ENCODE data around the gene NFIC. TPM values are rescaled to one million over a fixed set of nuclear protein-coding genes. Genes with fewer than 3 reads are reported as not detected.
"Not testable (repeated sequence)": the region's sequence is repeated elsewhere in the genome, so short reads cannot be mapped to it uniquely, and the experiment has no call there.

Gene NFIC
- total and polyA plus RNA-seq, 4 donors = 17.2 to 56.2 (median 40.4) TPM

DNA sequence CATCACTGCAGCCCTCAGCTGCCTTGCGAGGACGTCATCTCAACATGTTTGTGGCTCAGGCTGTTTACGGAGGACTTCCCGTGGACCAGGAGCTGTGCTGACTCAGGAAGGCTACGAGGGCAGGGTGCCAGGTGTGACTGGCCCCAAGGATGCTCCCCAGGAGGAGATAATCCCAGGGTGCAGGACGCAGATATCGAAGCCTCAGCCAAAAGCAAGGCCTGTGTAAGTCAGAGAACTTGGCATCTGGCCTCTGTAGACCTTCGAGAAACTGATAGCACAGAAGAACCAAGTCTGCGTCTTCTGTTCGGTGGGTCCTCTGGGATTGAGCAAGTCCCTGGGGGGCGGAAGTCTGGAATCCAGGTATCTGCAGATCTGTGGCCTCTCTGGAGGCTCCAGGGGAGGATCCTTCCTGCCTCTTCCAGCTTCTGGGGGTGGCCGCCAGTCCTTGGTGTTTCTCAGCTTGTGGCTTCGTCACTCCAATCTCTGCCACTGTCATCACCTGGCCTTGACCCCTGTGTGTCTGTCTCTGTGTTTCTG lies 136.7 kb downstream of the NFIC start:
- Histone ChIP-seq H3K27me3 (ENCODE audit: control insufficient read depth, insufficient read depth, low read length) (no peaks in the 10 kb centered on the region), H3K36me3 (ENCODE audit: control insufficient read depth, insufficient read depth, low read length) (peaks cover 3% of the 10 kb centered on the region), H3K4me3 (ENCODE audit: low read depth, low read length) (no peak overlapping the region), H3K27ac (ENCODE audit: low read depth, low read length) (no peak overlapping the region), H3K4me1 (ENCODE audit: control insufficient read depth, insufficient read depth, low read length) (peaks cover 34% of the 10 kb centered on the region), H3K9me3 (ENCODE audit: control insufficient read depth, insufficient read depth, low read length) (no peaks in the 10 kb centered on the region)
- DNase-seq (ENCODE audit: low read depth in 4 of 6, low spot score in 6 of 6) = no peak
- 92% methylated on average over 13 of the region's 13 CpGs for WGBS (ENCODE audit: insufficient coverage)

DNA sequence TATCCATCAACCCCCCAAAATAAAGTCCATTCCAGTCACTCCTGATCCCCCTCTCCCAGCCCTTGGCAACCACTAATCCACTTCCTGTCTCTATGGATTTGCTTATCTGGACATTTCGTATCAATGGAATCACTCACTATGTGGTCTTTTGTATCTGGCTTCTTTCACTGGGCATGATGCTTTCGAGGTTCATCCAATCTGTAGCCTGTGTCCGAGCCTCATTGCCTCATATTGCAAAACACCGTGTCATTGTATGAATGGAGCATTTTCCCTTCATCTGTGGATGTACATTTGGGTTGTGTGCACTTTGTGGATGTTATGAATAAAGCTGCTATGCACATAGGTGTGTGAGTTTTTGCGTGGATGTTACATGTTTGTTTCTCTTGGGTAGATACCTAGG lies 138.4 kb downstream of the NFIC start:
- DNase-seq (ENCODE audit: low read depth in 4 of 6, low spot score in 6 of 6) = no peak
- no peak overlapping the region for H3K27ac ChIP-seq (ENCODE audit: low read depth, low read length)

DNA sequence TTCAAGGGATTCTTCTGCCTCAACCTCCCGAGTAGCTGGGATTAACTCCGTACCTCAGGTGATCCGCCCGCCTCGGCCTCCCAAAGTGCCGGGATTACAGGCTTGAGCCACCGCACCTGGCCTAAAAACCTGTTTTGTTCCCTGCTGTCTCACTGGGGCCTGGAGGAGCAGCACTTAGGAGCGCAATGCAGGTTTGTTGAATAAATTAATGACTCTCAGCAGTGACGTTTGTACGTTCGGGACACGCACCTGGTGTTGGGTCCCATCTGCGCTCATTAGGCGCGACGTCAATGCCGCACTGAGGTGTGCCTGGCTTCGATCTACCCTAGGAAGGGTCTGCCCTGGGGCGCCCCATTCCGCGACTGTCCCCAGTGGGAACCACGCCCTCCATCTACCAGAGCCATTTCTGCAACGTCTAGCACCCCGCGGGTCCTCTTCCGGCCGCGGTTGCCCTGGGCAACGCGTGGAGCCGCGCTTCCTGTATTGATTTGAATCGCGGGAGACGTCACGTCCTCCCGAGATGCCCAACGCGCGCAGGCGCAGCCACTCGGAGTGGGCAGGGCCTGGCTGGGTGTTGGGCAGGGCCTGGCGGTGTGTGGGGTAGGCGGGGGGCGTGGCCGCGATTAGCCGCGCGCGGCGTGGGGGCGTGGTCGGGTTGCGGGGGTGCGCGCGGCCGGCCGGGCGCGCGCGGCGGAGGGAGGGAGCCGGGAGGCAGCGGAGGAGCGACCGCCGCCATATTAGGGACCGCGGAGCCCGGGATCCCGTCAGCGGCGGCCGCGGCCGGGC lies 139.4 kb downstream of the NFIC start, which contains the start of gene FZR1:
Gene FZR1 (plus strand): TSS at position 714 of the 786 bp plus-strand sequence. CDS start 16,679 bp downstream, outside the sequence.
- peaks cover 44% of the 10 kb centered on the region for H3K4me1 ChIP-seq (ENCODE audit: control insufficient read depth, insufficient read depth, low read length)
- no peaks in the 10 kb centered on the region for H3K9me3 ChIP-seq (ENCODE audit: control insufficient read depth, insufficient read depth, low read length)

More for the DNA sequence above, 138.4 kb downstream of the NFIC start:
- Histone ChIP-seq H3K4me3 (ENCODE audit: low read depth, low read length) (no peak overlapping the region), H3K36me3 (ENCODE audit: control insufficient read depth, insufficient read depth, low read length) (peaks cover 20% of the 10 kb centered on the region), H3K4me1 (ENCODE audit: control insufficient read depth, insufficient read depth, low read length) (peaks cover 42% of the 10 kb centered on the region), H3K27me3 (ENCODE audit: control insufficient read depth, insufficient read depth, low read length) (no peaks in the 10 kb centered on the region), H3K9me3 (ENCODE audit: control insufficient read depth, insufficient read depth, low read length) (no peaks in the 10 kb centered on the region)
- 84% methylated on average over 4 of the region's 5 CpGs for WGBS (ENCODE audit: insufficient coverage)

DNA sequence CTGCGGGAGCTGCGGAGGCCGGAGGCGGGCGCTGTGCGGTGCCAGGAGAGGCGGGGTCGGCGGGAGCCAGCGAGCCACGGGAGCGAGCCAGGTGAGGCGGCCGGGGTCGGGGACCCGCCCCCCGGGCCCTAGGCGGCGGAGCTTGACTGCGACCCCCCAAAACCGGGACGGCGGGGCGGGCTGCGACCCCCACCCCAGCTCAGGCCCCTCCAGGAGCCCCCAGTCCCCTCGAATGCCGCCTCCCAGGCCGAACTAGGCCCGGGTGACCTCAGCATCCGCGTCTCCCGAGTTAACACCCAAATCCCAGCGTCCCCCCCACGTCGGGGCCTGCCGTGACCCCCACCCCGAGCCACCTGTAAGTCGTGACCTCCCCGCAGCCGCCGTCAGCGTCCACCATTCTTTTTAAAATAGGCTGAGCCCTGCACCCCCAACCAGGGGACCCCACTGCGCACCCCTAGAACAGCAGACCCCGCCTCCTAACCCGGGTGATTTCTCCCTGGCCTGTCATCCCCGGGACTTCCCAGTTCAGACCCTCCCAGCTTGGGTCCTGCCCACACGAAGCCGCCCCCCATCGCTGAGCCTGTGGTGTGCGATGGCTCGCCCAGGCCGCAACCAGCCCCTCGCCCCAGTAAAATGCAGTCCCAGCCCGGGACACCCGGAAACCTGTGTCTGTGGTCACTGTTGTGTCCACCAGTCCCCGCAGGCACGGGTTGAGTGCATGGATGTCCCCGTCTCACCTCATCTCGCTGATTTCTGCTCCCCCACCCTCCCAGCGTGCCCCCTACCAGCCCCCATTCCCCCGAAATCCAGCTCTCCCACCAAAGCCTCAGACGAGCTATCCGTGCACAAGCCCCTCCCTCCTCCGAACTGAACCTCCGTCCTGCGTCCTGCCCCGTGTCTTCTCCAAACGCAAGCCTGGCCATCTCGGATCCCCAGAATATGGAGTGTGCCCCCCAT lies 140.3 kb downstream of the NFIC start:
- H3K4me3 ChIP-seq (ENCODE audit: low read depth, low read length) = peak overlapping the region; percentile 86
- no peaks in the 10 kb centered on the region for H3K9me3 ChIP-seq (ENCODE audit: control insufficient read depth, insufficient read depth, low read length)
- WGBS (ENCODE audit: insufficient coverage) = under 1% methylated on average over 61 of the region's 69 CpGs
- H3K27me3 ChIP-seq (ENCODE audit: control insufficient read depth, insufficient read depth, low read length) = no peaks in the 10 kb centered on the region
- H3K27ac ChIP-seq (ENCODE audit: low read depth, low read length) = peak overlapping the region; percentile 4
- DNase-seq (ENCODE audit: low read depth in 4 of 6, low spot score in 6 of 6) = peak in 2 of 6 donors; percentile 23 to 33
- H3K36me3 ChIP-seq (ENCODE audit: control insufficient read depth, insufficient read depth, low read length) = peaks cover 39% of the 10 kb centered on the region
- H3K4me1 ChIP-seq (ENCODE audit: control insufficient read depth, insufficient read depth, low read length) = peaks cover 50% of the 10 kb centered on the region

More for the DNA sequence above, 139.4 kb downstream of the NFIC start, which contains the start of gene FZR1:
- Histone ChIP-seq H3K27me3 (ENCODE audit: control insufficient read depth, insufficient read depth, low read length) (no peaks in the 10 kb centered on the region), H3K36me3 (ENCODE audit: control insufficient read depth, insufficient read depth, low read length) (peaks cover 30% of the 10 kb centered on the region), H3K27ac (ENCODE audit: low read depth, low read length) (peak within 1 kb of the TSS; percentile 83), H3K4me3 (ENCODE audit: low read depth, low read length) (peak within 1 kb of the TSS; percentile 89)
- 2% methylated on average over 79 of the region's 79 CpGs for WGBS (ENCODE audit: insufficient coverage)
- peak; percentile 94 to 99 (median 98) for DNase-seq (ENCODE audit: low read depth in 4 of 6, low spot score in 6 of 6)

DNA sequence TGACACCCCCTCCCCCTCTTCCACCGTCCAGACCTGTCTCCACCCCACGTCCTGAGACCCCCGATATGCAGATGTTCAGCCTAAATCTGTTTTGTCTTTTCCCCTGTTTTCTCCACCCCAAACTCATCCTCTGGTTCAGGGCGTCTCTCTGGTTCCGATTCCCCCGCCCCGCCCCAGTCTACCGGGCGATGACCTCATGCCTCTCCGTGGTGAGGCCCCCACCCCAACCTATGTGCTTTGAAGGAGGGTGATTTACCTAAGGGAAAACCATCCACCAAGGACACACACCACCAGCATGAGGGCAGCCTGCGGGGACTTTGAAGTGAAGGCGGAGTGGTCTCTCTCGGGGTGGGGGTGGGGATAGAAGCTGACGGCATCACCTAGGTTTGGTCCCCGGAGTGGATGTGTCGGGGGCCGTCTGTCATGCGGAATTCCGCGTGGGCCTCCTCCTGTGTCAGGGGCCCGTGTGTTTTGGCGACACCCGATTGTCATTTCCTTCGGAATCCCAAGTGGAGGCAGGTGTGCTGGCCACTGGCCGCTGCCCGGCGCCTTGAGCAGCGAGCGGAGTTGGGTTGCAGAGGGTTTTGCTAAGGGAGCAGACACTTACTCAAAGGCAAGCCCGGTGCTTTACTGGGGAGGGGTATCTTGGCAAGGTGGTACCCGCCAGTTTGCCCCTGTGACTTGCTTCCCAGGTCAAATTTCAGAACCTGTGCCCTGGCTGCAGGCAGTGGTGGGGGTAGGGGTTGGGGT lies 141.2 kb downstream of the NFIC start:
- H3K27ac ChIP-seq (ENCODE audit: low read depth, low read length) = peak overlapping the region; percentile 4
- WGBS (ENCODE audit: insufficient coverage) = 15% methylated on average over 23 of the region's 31 CpGs
- no peaks in the 10 kb centered on the region for H3K9me3 ChIP-seq (ENCODE audit: control insufficient read depth, insufficient read depth, low read length)
- H3K36me3 ChIP-seq (ENCODE audit: control insufficient read depth, insufficient read depth, low read length) = peaks cover 48% of the 10 kb centered on the region
- peak overlapping the region; percentile 86 for H3K4me3 ChIP-seq (ENCODE audit: low read depth, low read length)
- H3K27me3 ChIP-seq (ENCODE audit: control insufficient read depth, insufficient read depth, low read length) = no peaks in the 10 kb centered on the region
- H3K4me1 ChIP-seq (ENCODE audit: control insufficient read depth, insufficient read depth, low read length) = peaks cover 59% of the 10 kb centered on the region
- peak in 2 of 6 donors; percentile 31 to 39 for DNase-seq (ENCODE audit: low read depth in 4 of 6, low spot score in 6 of 6)

DNA sequence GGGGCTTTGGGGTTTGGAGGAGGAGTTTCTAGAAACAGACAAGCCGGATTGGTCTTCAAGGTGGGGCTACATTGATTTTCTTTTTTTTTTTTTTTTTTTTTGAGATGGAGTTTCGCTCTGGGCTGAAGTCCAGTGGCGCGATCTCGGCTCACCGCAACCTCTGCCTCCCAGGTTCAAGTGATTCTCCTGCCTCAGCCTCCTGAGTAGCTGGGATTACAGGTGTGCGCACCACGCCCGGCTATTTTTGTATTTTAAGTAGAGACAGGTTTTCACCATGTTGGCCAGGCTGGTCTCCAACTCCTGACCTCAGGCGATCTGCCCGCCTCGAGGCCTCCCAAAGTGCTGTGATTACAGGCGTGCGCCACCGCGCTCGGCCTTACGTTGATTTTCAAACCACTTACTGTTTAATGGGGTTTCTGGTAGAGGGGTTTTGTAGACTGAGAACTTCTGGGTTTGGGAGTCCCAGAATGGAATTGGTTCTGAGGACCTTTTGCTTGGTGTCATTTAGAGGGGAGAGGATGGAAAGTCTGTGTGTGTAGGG lies 141.8 kb downstream of the NFIC start:
- Histone ChIP-seq H3K36me3 (ENCODE audit: control insufficient read depth, insufficient read depth, low read length) (peaks cover 54% of the 10 kb centered on the region), H3K4me1 (ENCODE audit: control insufficient read depth, insufficient read depth, low read length) (peaks cover 66% of the 10 kb centered on the region)
- H3K4me3 ChIP-seq (ENCODE audit: low read depth, low read length); H3K27ac ChIP-seq (ENCODE audit: low read depth, low read length); H3K9me3 ChIP-seq (ENCODE audit: control insufficient read depth, insufficient read depth, low read length); H3K27me3 ChIP-seq (ENCODE audit: control insufficient read depth, insufficient read depth, low read length); DNase-seq (ENCODE audit: low read depth in 4 of 6, low spot score in 6 of 6): not testable (repeated sequence)
- 95% methylated on average over 5 of the region's 18 CpGs for WGBS (ENCODE audit: insufficient coverage)

DNA sequence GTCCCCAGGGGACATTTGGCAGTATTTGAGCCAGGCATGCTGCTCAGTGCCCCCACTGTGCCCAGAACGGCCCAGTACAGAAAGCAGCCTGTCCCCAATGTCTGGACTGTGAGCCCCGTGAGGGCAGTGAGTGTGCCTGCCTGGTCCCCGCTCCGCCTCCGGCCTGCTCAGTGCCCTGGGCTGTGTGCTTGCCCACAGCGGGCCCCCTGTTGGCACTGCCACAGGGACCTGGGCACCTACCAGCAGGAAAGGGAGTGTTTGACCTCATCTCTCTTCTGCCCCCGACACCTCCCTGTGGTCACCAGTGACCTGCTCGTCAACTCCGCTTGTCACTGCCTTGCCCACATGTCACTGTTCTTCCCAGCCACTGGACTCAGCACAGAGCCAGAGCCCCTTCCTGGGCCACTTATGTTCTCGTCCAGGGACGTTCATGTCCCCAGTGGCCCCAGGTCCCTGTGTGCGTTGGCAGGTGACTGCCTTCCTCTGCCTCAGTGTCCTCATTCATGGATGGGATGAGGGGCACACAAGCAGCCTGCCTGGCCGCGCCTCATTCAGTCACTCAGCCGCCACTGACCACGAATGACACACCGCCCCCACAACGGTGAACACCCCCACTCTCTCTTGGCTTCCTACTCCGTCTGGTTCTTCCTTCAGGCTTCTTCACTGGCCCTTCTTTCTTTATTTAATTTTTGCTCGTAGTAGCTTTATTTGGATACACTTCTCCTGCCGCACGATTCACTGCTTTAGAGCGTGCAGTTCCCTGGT lies 142.6 kb downstream of the NFIC start:
- Histone ChIP-seq H3K27ac (ENCODE audit: low read depth, low read length) (no peak overlapping the region), H3K4me1 (ENCODE audit: control insufficient read depth, insufficient read depth, low read length) (peaks cover 71% of the 10 kb centered on the region), H3K27me3 (ENCODE audit: control insufficient read depth, insufficient read depth, low read length) (no peaks in the 10 kb centered on the region), H3K36me3 (ENCODE audit: control insufficient read depth, insufficient read depth, low read length) (peaks cover 61% of the 10 kb centered on the region), H3K4me3 (ENCODE audit: low read depth, low read length) (no peak overlapping the region), H3K9me3 (ENCODE audit: control insufficient read depth, insufficient read depth, low read length) (no peaks in the 10 kb centered on the region)
- 90% methylated on average over 22 of the region's 23 CpGs for WGBS (ENCODE audit: insufficient coverage)
- no peak for DNase-seq (ENCODE audit: low read depth in 4 of 6, low spot score in 6 of 6)

DNA sequence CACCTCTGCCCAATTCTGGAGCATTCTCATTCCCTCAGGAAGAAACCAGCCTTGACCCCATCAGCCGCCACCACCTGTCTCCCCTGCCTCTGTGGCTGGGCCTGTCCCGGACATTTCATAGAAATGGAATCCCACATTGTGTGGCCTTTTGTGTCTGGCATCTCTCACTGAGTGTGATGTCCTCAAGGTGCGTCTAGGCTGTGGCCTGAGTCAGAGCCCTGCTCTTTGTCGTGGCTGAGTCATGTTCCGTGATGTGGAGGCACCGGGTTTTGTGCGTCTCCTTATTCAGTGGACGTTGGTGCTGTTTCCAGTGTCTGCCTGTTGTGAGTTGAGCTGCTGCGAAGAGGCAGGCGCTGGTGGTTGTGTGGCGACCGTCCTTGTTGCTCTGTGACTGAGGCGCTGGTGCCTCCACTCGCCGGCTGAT lies 143.2 kb downstream of the NFIC start:
- no peak overlapping the region for H3K4me3 ChIP-seq (ENCODE audit: low read depth, low read length)
- no peaks in the 10 kb centered on the region for H3K9me3 ChIP-seq (ENCODE audit: control insufficient read depth, insufficient read depth, low read length)
- no peak for DNase-seq (ENCODE audit: low read depth in 4 of 6, low spot score in 6 of 6)
- peaks cover 71% of the 10 kb centered on the region for H3K4me1 ChIP-seq (ENCODE audit: control insufficient read depth, insufficient read depth, low read length)
- H3K27me3 ChIP-seq (ENCODE audit: control insufficient read depth, insufficient read depth, low read length) = no peaks in the 10 kb centered on the region
- peaks cover 68% of the 10 kb centered on the region for H3K36me3 ChIP-seq (ENCODE audit: control insufficient read depth, insufficient read depth, low read length)
- 93% methylated on average over 15 of the region's 15 CpGs for WGBS (ENCODE audit: insufficient coverage)
- no peak overlapping the region for H3K27ac ChIP-seq (ENCODE audit: low read depth, low read length)

All from spinal cord (tissue), 10 donors.